Activated CD4-positive, alpha-beta memory T cell treated with anti-CD3 and anti-CD28 coated beads for 36 hours (primary cell): Measurements from ENCODE around the gene FLOT2. TPM values are rescaled to one million over a fixed set of nuclear protein-coding genes. Genes with fewer than 3 reads are reported as not detected.
A peak's percentile ranks its signal among the peaks of the same experiment; 100 is the strongest.

Source experiments
- CTCF ChIA-PET: fragments of 350-600 bp; sonication (Branson Sonifier 250); formaldehyde crosslinking; loops from one replicate; lab custom pipeline; 2021; ENCODE audit warnings: antibody characterized with exemption, inconsistent platforms; lab: Charles Lee
- POLR2A ChIA-PET: fragments of 350-600 bp; sonication (Branson Sonifier 250); formaldehyde crosslinking; loops from one replicate; lab custom pipeline; 2021; ENCODE audit warnings: antibody characterized with exemption; lab: Charles Lee
- DNase-seq: peaks from one replicate; pipeline ENCODE4 v3.0.0-alpha.2; 2020
- H3K27ac Mint-ChIP-seq: one replicate; pipeline ENCODE4 v1.8.0; 2021; ENCODE audit warnings: mixed read lengths
- H3K27me3 Mint-ChIP-seq: one replicate; pipeline ENCODE4 v1.8.0; 2021; ENCODE audit warnings: mixed read lengths
- H3K36me3 Mint-ChIP-seq: one replicate; pipeline ENCODE4 v1.8.0; 2021; ENCODE audit warnings: mixed read lengths
- H3K4me1 Mint-ChIP-seq: one replicate; pipeline ENCODE4 v1.8.0; 2021; ENCODE audit warnings: low read depth, mixed read lengths
- H3K4me3 Mint-ChIP-seq: one replicate; pipeline ENCODE4 v1.8.0; 2021; ENCODE audit warnings: mild to moderate bottlenecking, mixed read lengths
- H3K9me3 Mint-ChIP-seq: one replicate; pipeline ENCODE4 v1.8.0; 2021; ENCODE audit warnings: mixed read lengths
- intact Hi-C: fragments of 100-400 bp; cut with micrococcal nuclease; formaldehyde crosslinking; loops from one replicate; pipeline ENCODE4 v1.15.1; 2023
- total RNA-seq, 2 experiments: library from RNA; stranded (reverse); gene quantifications; one replicate each; pipeline ENCODE4 v1.2.3, GENCODE V29; 2021

Gene FLOT2
- total RNA-seq, 2 experiments from 2014 or later, result 110 to 118 TPM

GRCh38 chr17:28916302-28916934 is 18.9 kb upstream of the FLOT2 start:
- no peak overlapping the region for H3K4me3 Mint-ChIP-seq
- CTCF ChIA-PET, result interaction anchor here (0.6 to 5.0 kb wide), 16 partner anchors 9 to 189 kb away, joined by 3 to 38 read pairs (median 6); partner anchors contain the start of genes DHRS13, FLOT2, NEK8 and PHF12
- peaks cover 9% of the 10 kb centered on the region for H3K9me3 Mint-ChIP-seq
- POLR2A ChIA-PET, result interaction anchor here (1.9 kb wide), 1 partner anchor 189 kb away, joined by 5 read pairs; no protein-coding TSS in a partner anchor
- intact Hi-C loops, result loop anchor here (2.0 kb wide), 1 partner anchor 154 kb away; no protein-coding TSS in a partner anchor
- no peaks in the 10 kb centered on the region for H3K27me3 Mint-ChIP-seq
- H3K4me1 Mint-ChIP-seq, result peaks cover 14% of the 10 kb centered on the region
- H3K36me3 Mint-ChIP-seq, result peaks cover 77% of the 10 kb centered on the region
- peak; percentile 56 for DNase-seq
- no peak overlapping the region for H3K27ac Mint-ChIP-seq

GRCh38 chr17:28912938-28913333 is 15.4 kb upstream of the FLOT2 start:
- Mint-ChIP-seq H3K27ac (no peak overlapping the region), H3K4me3 (no peak overlapping the region), H3K27me3 (no peaks in the 10 kb centered on the region), H3K36me3 (peaks cover 78% of the 10 kb centered on the region), H3K4me1 (peaks cover 14% of the 10 kb centered on the region), H3K9me3 (peaks cover 9% of the 10 kb centered on the region)
- ChIA-PET CTCF (interaction anchor here (0.5 to 2.7 kb wide), 8 partner anchors 9 to 186 kb away, joined by 3 to 10 read pairs (median 5); partner anchors contain the start of genes NEK8 and TLCD1), POLR2A (no interaction called here)
- intact Hi-C loops, result no loop called here
- DNase-seq, result no peak

GRCh38 chr17:28912281-28912937 is 14.9 kb upstream of the FLOT2 start:
- H3K9me3 Mint-ChIP-seq, result peaks cover 9% of the 10 kb centered on the region
- peaks cover 14% of the 10 kb centered on the region for H3K4me1 Mint-ChIP-seq
- ChIA-PET CTCF (interaction anchor here (0.5 to 2.7 kb wide), 10 partner anchors 9 to 186 kb away, joined by 3 to 10 read pairs (median 5); partner anchors contain the start of genes DHRS13, NEK8 and TLCD1), POLR2A (interaction anchor here (0.6 kb wide), 1 partner anchor 201 kb away, joined by 3 read pairs; no protein-coding TSS in a partner anchor)
- H3K4me3 Mint-ChIP-seq, result no peak overlapping the region
- H3K36me3 Mint-ChIP-seq, result peaks cover 73% of the 10 kb centered on the region
- no peaks in the 10 kb centered on the region for H3K27me3 Mint-ChIP-seq
- no peak overlapping the region for H3K27ac Mint-ChIP-seq
- peak; percentile 34 for DNase-seq
- intact Hi-C loops, result no loop called here

- DNase-seq, result no peak
- POLR2A ChIA-PET, result no interaction called here
- Mint-ChIP-seq H3K27me3 (no peaks in the 10 kb centered on the region), H3K4me1 (peaks cover 14% of the 10 kb centered on the region), H3K9me3 (peaks cover 9% of the 10 kb centered on the region), H3K27ac (no peak overlapping the region), H3K36me3 (peaks cover 69% of the 10 kb centered on the region), H3K4me3 (no peak overlapping the region)
- CTCF ChIA-PET, result interaction anchor here (1.1 to 2.7 kb wide), 5 partner anchors 8 to 185 kb away, joined by 3 to 10 read pairs (median 5); partner anchors contain the start of genes DHRS13 and TLCD1
- intact Hi-C loops, result no loop called here
Observed at GRCh38 chr17:28911411-28912045, 14.0 kb upstream of the FLOT2 start.

GRCh38 chr17:28910534-28910933 is 13.0 kb upstream of the FLOT2 start:
- ChIA-PET POLR2A (interaction anchor here (1.1 kb wide), 1 partner anchor 12 kb away, joined by 5 read pairs; the partner anchor contains the start of gene FLOT2), CTCF (interaction anchor here (0.9 to 3.4 kb wide), 7 partner anchors 10 to 206 kb away, joined by 3 to 15 read pairs (median 4); no protein-coding TSS in a partner anchor)
- no peak overlapping the region for H3K4me3 Mint-ChIP-seq
- H3K9me3 Mint-ChIP-seq, result peaks cover 9% of the 10 kb centered on the region
- H3K4me1 Mint-ChIP-seq, result peaks cover 14% of the 10 kb centered on the region
- no peak for DNase-seq
- no peak overlapping the region for H3K27ac Mint-ChIP-seq
- peaks cover 62% of the 10 kb centered on the region for H3K36me3 Mint-ChIP-seq
- no peaks in the 10 kb centered on the region for H3K27me3 Mint-ChIP-seq
- intact Hi-C loops, result no loop called here

GRCh38 chr17:28908640-28909167 is 11.2 kb upstream of the FLOT2 start:
- Mint-ChIP-seq H3K27ac (no peak overlapping the region), H3K4me3 (no peak overlapping the region), H3K9me3 (no peaks in the 10 kb centered on the region), H3K4me1 (no peaks in the 10 kb centered on the region), H3K27me3 (no peaks in the 10 kb centered on the region), H3K36me3 (peaks cover 47% of the 10 kb centered on the region)
- ChIA-PET CTCF (interaction anchor here (0.9 to 3.4 kb wide), 6 partner anchors 10 to 182 kb away, joined by 3 to 15 read pairs (median 5); partner anchors contain the start of gene TLCD1), POLR2A (interaction anchor here (1.1 kb wide), 1 partner anchor 39 kb away, joined by 4 read pairs; no protein-coding TSS in a partner anchor)
- DNase-seq, result no peak
- intact Hi-C loops, result loop anchor here (10.0 kb wide), 1 partner anchor 264 kb away; the partner anchor contains the start of gene BLTP2

GRCh38 chr17:28907709-28908475 is 10.4 kb upstream of the FLOT2 start:
- CTCF ChIA-PET, result interaction anchor here (0.6 to 3.4 kb wide), 7 partner anchors 8 to 204 kb away, joined by 3 to 15 read pairs (median 4); partner anchors contain the start of genes FLOT2 and TLCD1

GRCh38 chr17:28906706-28907438 is 9.3 kb upstream of the FLOT2 start:
- CTCF ChIA-PET, result interaction anchor here (0.6 to 3.4 kb wide), 7 partner anchors 9 to 205 kb away, joined by 3 to 15 read pairs (median 4); partner anchors contain the start of genes FLOT2 and TLCD1
- H3K9me3 Mint-ChIP-seq, result no peaks in the 10 kb centered on the region
- no peak for DNase-seq
- H3K27ac Mint-ChIP-seq, result no peak overlapping the region
- H3K27me3 Mint-ChIP-seq, result no peaks in the 10 kb centered on the region
- no peak overlapping the region for H3K4me3 Mint-ChIP-seq
- H3K4me1 Mint-ChIP-seq, result peaks cover 4% of the 10 kb centered on the region
- POLR2A ChIA-PET, result interaction anchor here (0.6 to 0.9 kb wide), 2 partner anchors 187 to 193 kb away, joined by 3 read pairs; no protein-coding TSS in a partner anchor
- H3K36me3 Mint-ChIP-seq, result peaks cover 33% of the 10 kb centered on the region
- intact Hi-C loops, result loop anchor here (10.0 kb wide), 1 partner anchor 262 kb away; the partner anchor contains the start of gene BLTP2

More at GRCh38 chr17:28907709-28908475, 10.4 kb upstream of the FLOT2 start:
- H3K9me3 Mint-ChIP-seq, result no peaks in the 10 kb centered on the region
- no peaks in the 10 kb centered on the region for H3K27me3 Mint-ChIP-seq
- peaks cover 39% of the 10 kb centered on the region for H3K36me3 Mint-ChIP-seq
- intact Hi-C loops, result loop anchor here (10.0 kb wide), 1 partner anchor 263 kb away; the partner anchor contains the start of gene BLTP2
- no peak overlapping the region for H3K27ac Mint-ChIP-seq
- H3K4me3 Mint-ChIP-seq, result no peak overlapping the region
- no peak for DNase-seq
- H3K4me1 Mint-ChIP-seq, result no peaks in the 10 kb centered on the region
- POLR2A ChIA-PET, result interaction anchor here (0.6 to 0.9 kb wide), 2 partner anchors 188 to 194 kb away, joined by 3 read pairs; no protein-coding TSS in a partner anchor

GRCh38 chr17:28906276-28906675 is 8.7 kb upstream of the FLOT2 start:
- ChIA-PET CTCF (no interaction called here), POLR2A (no interaction called here)
- Mint-ChIP-seq H3K4me3 (no peak overlapping the region), H3K27me3 (no peaks in the 10 kb centered on the region), H3K27ac (no peak overlapping the region), H3K36me3 (peaks cover 29% of the 10 kb centered on the region), H3K4me1 (peaks cover 9% of the 10 kb centered on the region), H3K9me3 (no peaks in the 10 kb centered on the region)
- DNase-seq, result no peak
- intact Hi-C loops, result loop anchor here (10.0 kb wide), 1 partner anchor 261 kb away; the partner anchor contains the start of gene BLTP2

GRCh38 chr17:28904800-28905199 is 7.3 kb upstream of the FLOT2 start:
- intact Hi-C loops, result loop anchor here (5.0 to 10.0 kb wide), 2 partner anchors 142 to 260 kb away; partner anchors contain the start of gene BLTP2
- Mint-ChIP-seq H3K27ac (no peak overlapping the region), H3K4me3 (no peak overlapping the region), H3K27me3 (no peaks in the 10 kb centered on the region), H3K4me1 (peaks cover 18% of the 10 kb centered on the region), H3K36me3 (peaks cover 23% of the 10 kb centered on the region), H3K9me3 (no peaks in the 10 kb centered on the region)
- POLR2A ChIA-PET, result no interaction called here
- CTCF ChIA-PET, result interaction anchor here (0.6 to 5.4 kb wide), 3 partner anchors 40 to 178 kb away, joined by 4 to 36 read pairs (median 14); partner anchors contain the start of gene TLCD1
- no peak for DNase-seq
